A549 (cell line): Measurements from ENCODE around the gene NDUFAF5. TPM values are rescaled to one million over a fixed set of nuclear protein-coding genes. Genes with fewer than 3 reads are reported as not detected.

Source experiments
- ATAC-seq, 2 experiments: fragments of 200-7000 bp in 1 of 2; fragments of >200 bp in 1 of 2; cut with Nextera tagmentation in 1 of 2; cut with Tn5 transposase in 1 of 2; 3 replicates each; pipeline versions ENCODE4 v1.8.0 to v1.9.1; 2018 to 2020; ENCODE audit warnings: mild to moderate bottlenecking in 1 of 2, moderate library complexity in 1 of 2
- CTCF ChIA-PET: fragments of 300-600 bp; sonication (Branson Sonifier 250); formaldehyde crosslinking; extraction: SDS; loops from one replicate; lab custom pipeline; 2021; ENCODE audit warnings: antibody characterized with exemption, inconsistent platforms; lab: Yijun Ruan, JAX
- POLR2A ChIA-PET: fragments of 350-600 bp; formaldehyde crosslinking; extraction: SDS; loops from one replicate; lab custom pipeline; 2021; ENCODE audit warnings: antibody characterized with exemption, inconsistent platforms; lab: Yijun Ruan, JAX
- DNase-seq, 2 experiments: peaks; one replicate each; pipeline versions ENCODE4 v3.0.0 to v3.0.0-alpha.2; 2011 to 2016; ENCODE audit warnings: low read depth in 1 of 2, low spot score in 1 of 2
- FAIRE-seq: peaks from 2 replicates; lab custom pipeline; 2011; peaks lifted over from hg19 to GRCh38; lab: Jason Lieb, UNC
- H3K27ac ChIP-seq, 2 experiments: fragments of >200 bp; sonication (Bioruptor Twin); formaldehyde crosslinking; 3 replicates each; pipeline ENCODE4 v1.5.1; 2016 to 2017
- H3K4me1 ChIP-seq: fragments of >200 bp; sonication (Bioruptor Twin); formaldehyde crosslinking; 3 replicates; pipeline ENCODE4 v1.6.1; 2016
- H3K4me2 ChIP-seq: fragments of >200 bp; sonication (Bioruptor Twin); formaldehyde crosslinking; 3 replicates; pipeline ENCODE4 v1.6.1; 2016
- H3K4me3 ChIP-seq: fragments of >200 bp; sonication (Bioruptor Twin); formaldehyde crosslinking; 3 replicates; pipeline ENCODE4 v1.5.1; 2016
- H3K9me3 ChIP-seq: fragments of >200 bp; sonication (Bioruptor Twin); formaldehyde crosslinking; 3 replicates; pipeline ENCODE4 v1.6.1; 2016
- CBX8 ChIP-seq: fragments of 200-600 bp; sonication (generic); IDR thresholded peaks from 2 replicates; pipeline ENCODE4 v1.6.1; 2016
- CEBPB ChIP-seq, 2 experiments: fragments of >200 bp in 1 of 2; sonication (Bioruptor Twin) in 1 of 2; formaldehyde crosslinking in 1 of 2; IDR thresholded peaks; 2 replicates each; pipeline ENCODE4 v1.6.1; 2012 to 2016
- CHD2 ChIP-seq: fragments of 150-350 bp; IDR thresholded peaks from 2 replicates; pipeline ENCODE4 v1.6.1; 2014; ENCODE audit warnings: low read length; ENCODE audit not compliant: partially characterized antibody
- FOXS1 ChIP-seq: fragments of 250-450 bp; sonication (Bioruptor Pico); IDR thresholded peaks from 2 replicates; pipeline ENCODE4 v1.5.0; 2020; ENCODE audit warnings: mild to moderate bottlenecking, moderate library complexity
- HOXA7 ChIP-seq: fragments of 250-450 bp; sonication (Bioruptor Pico); IDR thresholded peaks from 2 replicates; pipeline ENCODE4 v1.5.0; 2020; ENCODE audit warnings: mild to moderate bottlenecking, moderate library complexity
- HOXB13 ChIP-seq: fragments of 250-450 bp; sonication (Bioruptor Pico); IDR thresholded peaks from 2 replicates; pipeline ENCODE4 v1.5.0; 2020; ENCODE audit warnings: low read depth, mild to moderate bottlenecking, moderate library complexity
- JUN ChIP-seq, 2 experiments: fragments of >200 bp; sonication (Bioruptor Twin); formaldehyde crosslinking; IDR thresholded peaks; 2 replicates in 1 of 2; 3 replicates in 1 of 2; pipeline ENCODE4 v1.6.1; 2016 to 2017
- JUNB ChIP-seq: fragments of >200 bp; sonication (Bioruptor Twin); formaldehyde crosslinking; IDR thresholded peaks from 2 replicates; pipeline ENCODE4 v1.6.1; 2016
- MAFK ChIP-seq: fragments of 450-650 bp; IDR thresholded peaks from 2 replicates; pipeline ENCODE4 v1.6.1; 2014; ENCODE audit not compliant: partially characterized antibody
- PHF8 ChIP-seq: fragments of 200-600 bp; sonication (generic); IDR thresholded peaks from 2 replicates; pipeline ENCODE4 v1.6.1; 2016; ENCODE audit warnings: low read depth, mild to moderate bottlenecking, antibody characterized with exemption, moderate library complexity, borderline replicate concordance
- RAD21 ChIP-seq, 2 experiments: fragments of >200 bp in 1 of 2; sonication (Bioruptor Twin) in 1 of 2; formaldehyde crosslinking in 1 of 2; IDR thresholded peaks in 1 of 2; conservative IDR thresholded peaks in 1 of 2; 2 replicates in 1 of 2; 3 replicates in 1 of 2; pipeline ENCODE4 v1.6.1; 2012 to 2018; ENCODE audit warnings: inconsistent platforms in 1 of 2
- SREBF2 ChIP-seq: fragments of 450-650 bp; IDR thresholded peaks from 2 replicates; pipeline ENCODE4 v1.6.1; 2014; ENCODE audit warnings: mild to moderate bottlenecking, moderate library complexity
- WGBS: methylation state at CpG from one replicate; pipeline ENCODE4 v1.1.6; 2017; ENCODE audit errors: missing lambda C conversion rate; 5-methylcytosine and 5-hydroxymethylcytosine counted together
- polyA plus RNA-seq, 4 experiments: library from polyadenylated mRNA; depleted of rRNA in 3 of 4; stranded (reverse); fragments of >200 nt; fragmentation: RNase III in 1 of 4; extraction: RNeasy Plus Mini Kit Qiagen cat#74134 plus additional on column Dnase treatment in 1 of 4; gene quantifications; 2 replicates in 3 of 4; 3 replicates in 1 of 4; pipeline ENCODE4 v1.2.3, GENCODE V29; 2011 to 2017
- TF ChIP-seq, protein P1 (sequence below): fragments of >200 bp; sonication (Bioruptor Twin); formaldehyde crosslinking; IDR thresholded peaks from 3 replicates; pipeline ENCODE4 v1.5.1; 2016
- TF ChIP-seq, protein P2 (sequence below): IDR thresholded peaks from 2 replicates; pipeline ENCODE4 v1.6.1; 2012
- TF ChIP-seq, protein P3 (sequence below): fragments of >200 bp; sonication (Bioruptor Twin); formaldehyde crosslinking; IDR thresholded peaks from 3 replicates; pipeline ENCODE4 v1.6.1; 2016
- TF ChIP-seq, protein P4 (sequence below): fragments of 450-650 bp; IDR thresholded peaks from 2 replicates; pipeline ENCODE4 v1.6.1; 2014; ENCODE audit warnings: antibody characterized with exemption

The NDUFAF5 gene
- polyA plus RNA-seq, 2 of the 4 experiments (the other 2 are of a cell fraction): 29.2 to 53.5 TPM

DNA sequence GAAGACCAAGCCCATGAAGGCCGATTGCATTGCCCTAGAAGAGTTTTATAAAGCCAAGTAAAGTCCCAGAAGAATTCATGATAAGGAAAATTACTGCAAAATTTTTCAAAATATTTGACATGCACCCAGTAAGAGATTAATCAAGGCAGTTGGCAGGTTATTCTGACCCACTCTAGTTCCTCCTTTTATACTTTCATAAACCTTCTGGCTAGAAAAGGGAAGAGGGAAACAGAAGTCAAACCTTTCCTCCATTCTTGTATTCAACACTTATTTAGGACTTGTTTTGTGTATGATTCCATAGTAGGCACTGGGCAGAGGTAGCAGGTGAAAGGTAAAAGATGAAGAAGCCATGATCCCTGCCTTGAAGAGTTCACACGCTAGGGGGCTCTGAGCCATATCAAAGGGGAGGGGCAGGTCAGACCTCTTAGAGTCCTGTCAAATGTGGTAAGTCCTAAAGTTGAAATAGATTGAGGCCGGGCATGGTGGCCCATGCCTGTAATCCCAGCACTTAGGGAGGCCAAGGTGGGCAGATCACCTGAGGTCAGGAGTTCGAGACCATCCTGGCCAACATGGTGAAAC, 85.4 kb downstream of the NDUFAF5 start:
- no peak for FAIRE-seq
- H3K4me2 ChIP-seq: no peak overlapping the region
- no peak for DNase-seq
- H3K9me3 ChIP-seq: no peaks in the 10 kb centered on the region
- ChIA-PET CTCF (no interaction called here), POLR2A (no interaction called here)
- H3K27ac ChIP-seq: no peak overlapping the region
- WGBS: 12% methylated on average over 4 of the region's 4 CpGs
- TF ChIP-seq JUNB (no peak), JUN (IDR thresholded peaks at IDR 0.05) (no peak), SREBF2 (no peak), HOXB13 (CRISPR knock-in tag) (no peak), PHF8 (no peak), CHD2 (no peak), CBX8 (no peak), MAFK (no peak), FOXS1 (no peak), RAD21 (conservative IDR thresholded peaks at IDR 0.05 in 1 of 2, IDR thresholded peaks at IDR 0.05 in 1 of 2) (no peak), HOXA7 (no peak), CEBPB (IDR thresholded peaks at IDR 0.05) (no peak)
- TF ChIP-seq, protein P1, sequence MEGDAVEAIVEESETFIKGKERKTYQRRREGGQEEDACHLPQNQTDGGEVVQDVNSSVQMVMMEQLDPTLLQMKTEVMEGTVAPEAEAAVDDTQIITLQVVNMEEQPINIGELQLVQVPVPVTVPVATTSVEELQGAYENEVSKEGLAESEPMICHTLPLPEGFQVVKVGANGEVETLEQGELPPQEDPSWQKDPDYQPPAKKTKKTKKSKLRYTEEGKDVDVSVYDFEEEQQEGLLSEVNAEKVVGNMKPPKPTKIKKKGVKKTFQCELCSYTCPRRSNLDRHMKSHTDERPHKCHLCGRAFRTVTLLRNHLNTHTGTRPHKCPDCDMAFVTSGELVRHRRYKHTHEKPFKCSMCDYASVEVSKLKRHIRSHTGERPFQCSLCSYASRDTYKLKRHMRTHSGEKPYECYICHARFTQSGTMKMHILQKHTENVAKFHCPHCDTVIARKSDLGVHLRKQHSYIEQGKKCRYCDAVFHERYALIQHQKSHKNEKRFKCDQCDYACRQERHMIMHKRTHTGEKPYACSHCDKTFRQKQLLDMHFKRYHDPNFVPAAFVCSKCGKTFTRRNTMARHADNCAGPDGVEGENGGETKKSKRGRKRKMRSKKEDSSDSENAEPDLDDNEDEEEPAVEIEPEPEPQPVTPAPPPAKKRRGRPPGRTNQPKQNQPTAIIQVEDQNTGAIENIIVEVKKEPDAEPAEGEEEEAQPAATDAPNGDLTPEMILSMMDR: no peak
- TF ChIP-seq, protein P2, sequence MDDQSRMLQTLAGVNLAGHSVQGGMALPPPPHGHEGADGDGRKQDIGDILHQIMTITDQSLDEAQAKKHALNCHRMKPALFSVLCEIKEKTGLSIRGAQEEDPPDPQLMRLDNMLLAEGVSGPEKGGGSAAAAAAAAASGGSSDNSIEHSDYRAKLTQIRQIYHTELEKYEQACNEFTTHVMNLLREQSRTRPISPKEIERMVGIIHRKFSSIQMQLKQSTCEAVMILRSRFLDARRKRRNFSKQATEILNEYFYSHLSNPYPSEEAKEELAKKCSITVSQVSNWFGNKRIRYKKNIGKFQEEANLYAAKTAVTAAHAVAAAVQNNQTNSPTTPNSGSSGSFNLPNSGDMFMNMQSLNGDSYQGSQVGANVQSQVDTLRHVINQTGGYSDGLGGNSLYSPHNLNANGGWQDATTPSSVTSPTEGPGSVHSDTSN: no peak
- TF ChIP-seq, protein P3, sequence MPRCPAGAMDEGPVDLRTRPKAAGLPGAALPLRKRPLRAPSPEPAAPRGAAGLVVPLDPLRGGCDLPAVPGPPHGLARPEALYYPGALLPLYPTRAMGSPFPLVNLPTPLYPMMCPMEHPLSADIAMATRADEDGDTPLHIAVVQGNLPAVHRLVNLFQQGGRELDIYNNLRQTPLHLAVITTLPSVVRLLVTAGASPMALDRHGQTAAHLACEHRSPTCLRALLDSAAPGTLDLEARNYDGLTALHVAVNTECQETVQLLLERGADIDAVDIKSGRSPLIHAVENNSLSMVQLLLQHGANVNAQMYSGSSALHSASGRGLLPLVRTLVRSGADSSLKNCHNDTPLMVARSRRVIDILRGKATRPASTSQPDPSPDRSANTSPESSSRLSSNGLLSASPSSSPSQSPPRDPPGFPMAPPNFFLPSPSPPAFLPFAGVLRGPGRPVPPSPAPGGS: no peak
- TF ChIP-seq, protein P4, sequence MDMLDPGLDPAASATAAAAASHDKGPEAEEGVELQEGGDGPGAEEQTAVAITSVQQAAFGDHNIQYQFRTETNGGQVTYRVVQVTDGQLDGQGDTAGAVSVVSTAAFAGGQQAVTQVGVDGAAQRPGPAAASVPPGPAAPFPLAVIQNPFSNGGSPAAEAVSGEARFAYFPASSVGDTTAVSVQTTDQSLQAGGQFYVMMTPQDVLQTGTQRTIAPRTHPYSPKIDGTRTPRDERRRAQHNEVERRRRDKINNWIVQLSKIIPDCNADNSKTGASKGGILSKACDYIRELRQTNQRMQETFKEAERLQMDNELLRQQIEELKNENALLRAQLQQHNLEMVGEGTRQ: no peak
- no peaks in the 10 kb centered on the region for H3K4me1 ChIP-seq
- 0 out of 6 replicates have a peak, but pooled peaks of 1 of the 2 experiments have one; percentile 45 for ATAC-seq
- H3K4me3 ChIP-seq: no peak overlapping the region

Other genes starting within 250 kb of the NDUFAF5 start
- gene TASP1, start 146.1 kb upstream of the NDUFAF5 start, polyA plus RNA-seq (2011; rRNA removed): 13.5 and 18.2 TPM in 2 replicates
- 9.0 to 9.5 TPM (median 9.1 TPM) in 3 replicates for gene TASP1, start 146.1 kb upstream of the NDUFAF5 start, polyA plus RNA-seq (2017; fragmentation: RNase III; extraction: RNeasy Plus Mini Kit Qiagen cat#74134 plus additional on column Dnase treatment)
- 12.2 and 30.5 TPM in 2 replicates for gene ESF1, start 109 bp upstream of the NDUFAF5 start, polyA plus RNA-seq (2011; rRNA removed)
- gene ESF1, start 109 bp upstream of the NDUFAF5 start, polyA plus RNA-seq (2017; fragmentation: RNase III; extraction: RNeasy Plus Mini Kit Qiagen cat#74134 plus additional on column Dnase treatment): 30.6 to 34.8 TPM (median 32.3 TPM) in 3 replicates
- not detected in 2 replicates for gene SEL1L2, start 205.6 kb downstream of the NDUFAF5 start, polyA plus RNA-seq (2011; rRNA removed)
- gene SEL1L2, start 205.6 kb downstream of the NDUFAF5 start, polyA plus RNA-seq (2017; fragmentation: RNase III; extraction: RNeasy Plus Mini Kit Qiagen cat#74134 plus additional on column Dnase treatment): not detected in 3 replicates
- 0.65 and 0.96 TPM in 2 replicates for gene MACROD2, start 210.5 kb downstream of the NDUFAF5 start, polyA plus RNA-seq (2011; rRNA removed)
- gene MACROD2, start 210.5 kb downstream of the NDUFAF5 start, polyA plus RNA-seq (2017; fragmentation: RNase III; extraction: RNeasy Plus Mini Kit Qiagen cat#74134 plus additional on column Dnase treatment): 0.71 to 1.3 TPM (median 1.2 TPM) in 3 replicates